Type B pancreatic cell (in vitro differentiated cells): ENCODE data around the gene GPR15. TPM values are rescaled to one million over a fixed set of nuclear protein-coding genes. Genes with fewer than 3 reads are reported as not detected.

ENCODE experiments used
- DNase-seq: peaks from one replicate; pipeline ENCODE4 v3.0.0; 2021; ENCODE audit warnings: mixed read lengths; ENCODE audit not compliant: unreplicated experiment; ENCODE audit errors: extremely low spot score
- H3K27ac Mint-ChIP-seq: 2 replicates; pipeline ENCODE4 v1.8.0; 2021; ENCODE audit warnings: mild to moderate bottlenecking, mixed read lengths
- H3K27me3 Mint-ChIP-seq: 2 replicates; pipeline ENCODE4 v1.8.0; 2021; ENCODE audit warnings: mixed read lengths
- H3K36me3 Mint-ChIP-seq: 2 replicates; pipeline ENCODE4 v1.8.0; 2021; ENCODE audit warnings: mixed read lengths
- H3K4me1 Mint-ChIP-seq: one replicate; pipeline ENCODE4 v1.8.0; 2021; ENCODE audit warnings: mixed read lengths; ENCODE audit not compliant: unreplicated experiment
- H3K4me3 Mint-ChIP-seq: 2 replicates; pipeline ENCODE4 v1.8.0; 2021; ENCODE audit warnings: mild to moderate bottlenecking, mixed read lengths
- H3K9me3 Mint-ChIP-seq: 2 replicates; pipeline ENCODE4 v1.8.0; 2021; ENCODE audit warnings: mixed read lengths
- CTCF ChIP-seq: fragments of 200-600 bp; sonication (generic); conservative IDR thresholded peaks from 2 replicates; pipeline ENCODE4 v1.5.0; 2021; ENCODE audit warnings: antibody characterized with exemption, mild to moderate bottlenecking
- total RNA-seq: library from RNA; stranded (reverse); gene quantifications from 2 replicates; pipeline ENCODE4 v1.2.1, GENCODE V29; 2021; ENCODE audit warnings: low replicate concordance

The GPR15 gene
- total RNA-seq, 1 donor from 2014 or later = not detected

GRCh38 chr3:98513091-98513511, 18.7 kb upstream of the GPR15 start:
- Mint-ChIP-seq H3K36me3 (peaks cover 9% of the 10 kb centered on the region), H3K27ac (peak overlapping the region; percentile 40), H3K9me3 (no peaks in the 10 kb centered on the region), H3K4me3 (no peak overlapping the region), H3K27me3 (no peaks in the 10 kb centered on the region), H3K4me1 (peaks cover 5% of the 10 kb centered on the region)
- DNase-seq = no peak
- TF ChIP-seq CTCF = no peak

GRCh38 chr3:98513736-98514135, 18.0 kb upstream of the GPR15 start:
- no peaks in the 10 kb centered on the region for H3K9me3 Mint-ChIP-seq
- peaks cover 5% of the 10 kb centered on the region for H3K4me1 Mint-ChIP-seq
- H3K27me3 Mint-ChIP-seq = no peaks in the 10 kb centered on the region
- no peak for TF ChIP-seq CTCF
- H3K36me3 Mint-ChIP-seq = peaks cover 14% of the 10 kb centered on the region
- H3K27ac Mint-ChIP-seq = no peak overlapping the region
- no peak overlapping the region for H3K4me3 Mint-ChIP-seq
- DNase-seq = no peak

GRCh38 chr3:98514948-98515347, 16.8 kb upstream of the GPR15 start:
- H3K4me3 Mint-ChIP-seq = no peak overlapping the region

GRCh38 chr3:98518816-98519215, 13.0 kb upstream of the GPR15 start:
- Mint-ChIP-seq H3K27ac (no peak overlapping the region), H3K4me1 (peaks cover 21% of the 10 kb centered on the region), H3K36me3 (peaks cover 41% of the 10 kb centered on the region), H3K4me3 (no peak overlapping the region), H3K27me3 (no peaks in the 10 kb centered on the region), H3K9me3 (no peaks in the 10 kb centered on the region)
- DNase-seq = no peak
- TF ChIP-seq CTCF = no peak

More at GRCh38 chr3:98514948-98515347, 16.8 kb upstream of the GPR15 start:
- Mint-ChIP-seq H3K4me1 (peaks cover 4% of the 10 kb centered on the region), H3K27ac (no peak overlapping the region), H3K9me3 (no peaks in the 10 kb centered on the region), H3K27me3 (no peaks in the 10 kb centered on the region), H3K36me3 (peaks cover 25% of the 10 kb centered on the region)
- no peak for TF ChIP-seq CTCF
- DNase-seq = no peak

GRCh38 chr3:98519351-98519750, 12.4 kb upstream of the GPR15 start:
- Mint-ChIP-seq H3K36me3 (peaks cover 41% of the 10 kb centered on the region), H3K4me3 (no peak overlapping the region), H3K4me1 (peaks cover 21% of the 10 kb centered on the region), H3K27me3 (no peaks in the 10 kb centered on the region), H3K9me3 (no peaks in the 10 kb centered on the region), H3K27ac (no peak overlapping the region)
- no peak for DNase-seq
- TF ChIP-seq CTCF = no peak
